ENCODE results near the gene ICE1. TPM values are rescaled to one million over a fixed set of nuclear protein-coding genes. Genes with fewer than 3 reads are reported as not detected.
"Not testable (repeated sequence)": the region's sequence is repeated elsewhere in the genome, so short reads cannot be mapped to it uniquely, and the experiment has no call there.

The ICE1 gene
- total and polyA plus RNA-seq, 8 donors = 22.3 to 32.0 (median 30.5) TPM

DNA sequence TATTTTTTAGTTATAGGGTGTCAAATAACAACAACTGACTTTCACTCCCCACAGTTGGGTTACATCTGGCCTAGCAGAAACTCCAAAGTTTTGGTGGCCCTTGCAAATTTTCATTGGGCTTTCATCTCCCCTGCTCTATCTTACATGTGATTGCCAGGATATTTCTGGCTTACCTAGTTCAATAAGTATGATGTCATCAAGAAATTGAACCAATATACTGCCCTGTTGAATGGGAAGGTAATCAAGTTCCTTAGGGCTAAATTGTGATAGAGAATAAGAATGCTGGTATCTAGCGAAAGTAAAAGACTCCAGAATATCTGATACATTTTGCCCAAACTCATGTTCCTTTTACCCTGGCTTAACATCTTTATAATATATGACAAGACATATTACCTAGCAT lies 17.0 kb upstream of the ICE1 start:
- intact Hi-C loops (cut with DNase I) = no loop called here
- Histone ChIP-seq H3K36me3 (no peaks in the 10 kb centered on the region), H3K27me3 (no peaks in the 10 kb centered on the region), H3K27ac (no peak overlapping the region), H3K9me3 (peaks cover 0 to 15% of the 10 kb centered on the region in 2 donors), H3K4me3 (no peak overlapping the region), H3K4me1 (no peaks in the 10 kb centered on the region)
- ATAC-seq = no peak
- TF ChIP-seq, protein P1, sequence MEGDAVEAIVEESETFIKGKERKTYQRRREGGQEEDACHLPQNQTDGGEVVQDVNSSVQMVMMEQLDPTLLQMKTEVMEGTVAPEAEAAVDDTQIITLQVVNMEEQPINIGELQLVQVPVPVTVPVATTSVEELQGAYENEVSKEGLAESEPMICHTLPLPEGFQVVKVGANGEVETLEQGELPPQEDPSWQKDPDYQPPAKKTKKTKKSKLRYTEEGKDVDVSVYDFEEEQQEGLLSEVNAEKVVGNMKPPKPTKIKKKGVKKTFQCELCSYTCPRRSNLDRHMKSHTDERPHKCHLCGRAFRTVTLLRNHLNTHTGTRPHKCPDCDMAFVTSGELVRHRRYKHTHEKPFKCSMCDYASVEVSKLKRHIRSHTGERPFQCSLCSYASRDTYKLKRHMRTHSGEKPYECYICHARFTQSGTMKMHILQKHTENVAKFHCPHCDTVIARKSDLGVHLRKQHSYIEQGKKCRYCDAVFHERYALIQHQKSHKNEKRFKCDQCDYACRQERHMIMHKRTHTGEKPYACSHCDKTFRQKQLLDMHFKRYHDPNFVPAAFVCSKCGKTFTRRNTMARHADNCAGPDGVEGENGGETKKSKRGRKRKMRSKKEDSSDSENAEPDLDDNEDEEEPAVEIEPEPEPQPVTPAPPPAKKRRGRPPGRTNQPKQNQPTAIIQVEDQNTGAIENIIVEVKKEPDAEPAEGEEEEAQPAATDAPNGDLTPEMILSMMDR (IDR thresholded peaks at IDR 0.05) = no peak
- no peak for DNase-seq

DNA sequence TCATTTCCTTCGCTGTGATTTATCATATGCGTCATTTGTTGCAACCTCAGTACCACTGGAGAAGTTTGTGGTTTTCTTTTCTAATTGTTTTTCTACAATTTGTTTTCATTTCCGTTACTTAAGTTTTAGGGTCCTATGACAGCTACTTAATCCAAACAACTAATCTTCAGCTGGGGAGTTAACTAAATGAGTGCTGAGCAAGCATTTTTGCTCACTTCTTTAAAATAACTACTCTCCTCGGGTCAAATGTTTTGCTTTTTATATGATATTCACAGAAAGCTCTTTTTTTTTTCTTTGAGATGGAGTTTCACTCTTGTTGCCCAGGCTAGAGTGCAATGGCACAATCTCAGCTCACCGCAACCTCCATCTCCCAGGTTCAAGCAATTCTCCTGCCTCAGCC lies 14.6 kb upstream of the ICE1 start:
- Histone ChIP-seq H3K36me3 (no peaks in the 10 kb centered on the region), H3K9me3 (peaks cover 0 to 15% of the 10 kb centered on the region in 2 donors), H3K27ac (no peak overlapping the region), H3K4me1 (no peaks in the 10 kb centered on the region), H3K4me3 (no peak overlapping the region), H3K27me3 (no peaks in the 10 kb centered on the region)
- intact Hi-C loops (cut with DNase I) = no loop called here
- DNase-seq = no peak
- TF ChIP-seq, protein P1 (IDR thresholded peaks at IDR 0.05) = no peak
- ATAC-seq = no peak

DNA sequence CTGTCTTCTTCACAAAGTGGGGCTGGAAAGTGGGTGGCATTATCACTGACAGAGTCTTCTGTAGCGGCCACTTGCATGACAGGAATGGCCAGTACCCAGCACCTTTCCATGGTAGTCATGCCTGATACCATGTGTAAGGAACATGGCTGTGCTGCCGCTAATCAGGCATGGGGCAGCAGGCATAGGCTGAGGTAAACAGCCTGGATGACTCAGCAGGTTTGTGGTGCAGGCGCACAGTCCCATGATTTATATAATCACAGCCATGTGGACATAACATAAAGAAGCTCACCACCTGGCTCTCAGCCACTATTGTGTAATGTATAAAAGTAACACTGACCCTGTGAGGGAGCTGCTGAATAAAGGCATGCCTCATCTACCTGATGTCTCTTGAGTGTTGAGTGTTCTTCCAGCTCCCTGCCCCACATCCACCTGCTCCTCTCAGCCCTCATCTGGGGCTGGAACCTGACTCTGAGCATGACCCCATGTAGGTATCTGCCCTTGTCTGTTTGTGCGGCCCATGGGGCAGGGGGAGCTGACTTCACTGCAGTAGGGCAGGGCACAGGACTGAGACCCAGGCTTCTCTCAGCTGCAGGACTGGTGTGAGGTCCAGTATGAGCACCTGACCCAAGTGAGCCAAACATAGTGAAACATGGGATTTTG lies 13.2 kb upstream of the ICE1 start:
- Histone ChIP-seq H3K27ac (no peak overlapping the region), H3K36me3 (no peaks in the 10 kb centered on the region), H3K4me3 (no peak overlapping the region), H3K27me3 (no peaks in the 10 kb centered on the region), H3K9me3 (peaks cover 0 to 15% of the 10 kb centered on the region in 2 donors), H3K4me1 (no peaks in the 10 kb centered on the region)
- TF ChIP-seq, protein P1 (IDR thresholded peaks at IDR 0.05) = no peak
- ATAC-seq (no peak), DNase-seq (no peak)
- intact Hi-C loops (cut with DNase I) = no loop called here

DNA sequence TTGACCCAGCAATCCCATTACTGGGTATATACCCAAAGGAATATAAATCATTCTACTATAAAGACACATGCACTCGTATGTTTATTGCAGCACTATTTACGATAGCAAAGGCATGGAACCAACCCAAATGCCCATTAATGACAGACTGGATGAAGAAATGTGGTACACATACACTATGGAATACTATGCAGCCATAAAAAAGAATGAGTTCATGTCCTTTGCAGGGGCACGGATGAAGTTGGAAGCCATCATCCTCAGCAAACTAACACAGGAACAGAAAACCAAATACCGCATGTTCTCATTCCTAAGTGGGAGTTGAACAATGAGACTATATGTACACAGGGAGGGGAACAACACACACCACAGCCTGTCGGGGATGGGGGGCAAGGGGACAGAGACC lies 8.6 kb upstream of the ICE1 start:
- not testable (repeated sequence) for H3K4me3 ChIP-seq, H3K36me3 ChIP-seq, H3K27me3 ChIP-seq, H3K4me1 ChIP-seq, H3K27ac ChIP-seq, DNase-seq, ATAC-seq
- intact Hi-C loops (cut with DNase I) = loop anchor here in 1 of 2 donors (10.0 kb wide), 1 partner anchor 539 kb away; no protein-coding TSS in a partner anchor
- peaks cover 0 to 10% of the 10 kb centered on the region in 2 donors for H3K9me3 ChIP-seq

DNA sequence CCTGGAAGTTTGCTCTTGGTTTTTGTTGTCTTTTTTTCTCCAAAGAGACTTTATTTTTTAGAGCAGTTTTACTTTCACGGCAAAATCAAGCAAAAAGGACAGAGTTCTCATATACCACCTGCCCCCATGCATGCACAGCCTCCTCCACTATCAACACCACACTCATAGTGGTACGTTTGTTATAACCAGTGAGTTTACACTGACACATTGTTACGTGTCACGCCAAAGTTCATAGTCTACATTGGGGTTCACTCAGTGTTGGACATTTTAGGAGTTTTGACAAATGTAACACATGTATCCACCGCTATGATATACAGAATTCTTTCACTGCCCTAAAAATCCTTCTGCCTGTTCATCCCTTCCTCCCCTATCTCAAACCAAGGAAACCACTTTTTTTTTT lies 7.5 kb upstream of the ICE1 start:
- no peak overlapping the region for H3K27ac ChIP-seq
- intact Hi-C loops (cut with DNase I) = loop anchor here in 1 of 2 donors (10.0 kb wide), 1 partner anchor 540 kb away; no protein-coding TSS in a partner anchor
- ATAC-seq (no peak), DNase-seq (no peak)
- no peaks in the 10 kb centered on the region for H3K9me3 ChIP-seq
- H3K4me1 ChIP-seq = peaks cover 0 to 8% of the 10 kb centered on the region in 2 donors
- no peaks in the 10 kb centered on the region for H3K27me3 ChIP-seq
- H3K36me3 ChIP-seq = no peaks in the 10 kb centered on the region
- no peak overlapping the region for H3K4me3 ChIP-seq
- TF ChIP-seq, protein P1 (IDR thresholded peaks at IDR 0.05) = no peak

DNA sequence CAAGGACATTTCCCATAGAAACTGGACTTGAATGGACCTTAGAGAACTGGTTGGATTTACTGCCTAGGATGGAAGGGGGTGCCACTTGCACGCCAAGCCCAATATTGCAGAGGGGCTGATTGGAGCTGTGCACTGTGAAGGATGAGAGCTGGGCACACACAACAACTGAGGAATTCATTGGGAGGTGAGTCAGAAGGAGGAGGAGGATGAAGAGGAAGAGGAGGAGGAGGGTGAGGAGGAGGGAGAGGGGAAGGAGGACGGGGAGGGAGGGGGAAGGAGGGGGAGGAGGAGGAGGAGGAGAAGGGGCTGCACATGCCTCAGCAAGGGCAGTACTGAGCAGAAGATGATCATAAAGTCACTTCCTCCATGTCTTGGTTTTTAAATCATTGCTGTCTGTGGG lies 5.7 kb upstream of the ICE1 start:
- H3K4me1 ChIP-seq = peaks cover 12 to 16% of the 10 kb centered on the region in 2 donors
- no peak for DNase-seq
- H3K36me3 ChIP-seq = no peaks in the 10 kb centered on the region
- no peak overlapping the region for H3K4me3 ChIP-seq
- TF ChIP-seq, protein P1 (IDR thresholded peaks at IDR 0.05) = no peak
- H3K9me3 ChIP-seq = no peaks in the 10 kb centered on the region
- H3K27ac ChIP-seq = no peak overlapping the region
- no peak for ATAC-seq
- no peaks in the 10 kb centered on the region for H3K27me3 ChIP-seq
- intact Hi-C loops (cut with DNase I) = loop anchor here in 1 of 2 donors (10.0 kb wide), 1 partner anchor 542 kb away; no protein-coding TSS in a partner anchor

All from left lung (tissue), 10 donors.